ENCODE data around the gene MTRF1. TPM values are rescaled to one million over a fixed set of nuclear protein-coding genes. Genes with fewer than 3 reads are reported as not detected.
A peak's percentile ranks its signal among the peaks of the same experiment; 100 is the strongest.

MTRF1 gene
- polyA plus RNA-seq (2011; rRNA removed) (5.2 and 8.7 TPM in 2 replicates), polyA minus RNA-seq (2011; rRNA and poly(A)+ RNA removed) (5.6 and 5.9 TPM in 2 replicates)

DNA sequence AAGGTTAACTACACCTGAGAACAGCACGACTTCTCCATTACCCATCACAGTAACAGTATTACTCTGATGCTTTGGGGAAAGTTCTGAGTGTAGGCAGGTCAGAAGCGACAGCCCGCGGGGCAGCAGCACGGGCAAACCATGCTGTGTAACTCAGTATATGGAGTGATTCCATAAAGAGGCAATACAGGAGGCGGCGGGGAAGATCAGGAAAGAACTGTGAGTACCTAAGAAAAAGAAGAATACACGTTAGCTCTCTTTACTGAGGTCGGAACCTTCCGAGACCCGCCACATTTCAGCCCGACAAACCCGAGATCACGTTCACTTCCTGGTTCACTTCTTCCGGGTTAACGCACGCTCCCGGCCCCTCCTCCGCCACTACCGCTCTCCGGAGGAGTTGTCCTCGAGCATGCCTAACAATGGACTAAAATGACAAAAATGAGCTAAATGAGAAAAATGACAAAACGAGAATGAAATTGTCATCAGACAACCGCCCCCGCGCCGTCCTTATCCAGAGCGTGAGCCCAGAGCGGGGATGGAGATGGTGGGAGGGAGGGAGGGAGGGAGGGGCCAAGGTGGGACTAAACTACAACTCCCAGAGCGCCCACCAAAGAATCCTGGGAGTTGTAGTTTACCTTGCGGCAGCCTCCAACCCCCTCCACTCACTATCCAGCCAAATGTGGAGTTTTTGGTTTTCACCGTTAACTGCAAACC, at the start of gene MTRF1:
Gene MTRF1 (minus strand): TSS at position 316 of the 711 bp plus-strand sequence. CDS start 2,669 bp downstream, outside the sequence.
- peak; percentile 28 for DNase-seq (ENCODE audit: low read depth)
- H3K36me3 ChIP-seq (ENCODE audit: control insufficient read depth, insufficient read depth, low read length), result 0 out of 2 replicates have a peak, but pooled peaks cover 1% of the 10 kb centered on the region
- peak within 1 kb of the TSS; percentile 68 for H3K4me3 ChIP-seq (ENCODE audit: low read depth, low read length)
- ChIA-PET POLR2A (no interaction called here), CTCF (interaction anchor here (1.2 to 1.5 kb wide), 2 partner anchors 189 to 195 kb away, joined by 3 to 5 read pairs; no protein-coding TSS in a partner anchor)
- H3K27me3 ChIP-seq (ENCODE audit: control insufficient read depth, insufficient read depth, low read length), result no peaks in the 10 kb centered on the region
- no peak for TF ChIP-seq CTCF (IDR thresholded peaks at IDR 0.05; ENCODE audit: insufficient read depth, low read depth, low read length)

GRCh38 chr13:41313117-41313516, 49.7 kb upstream of the MTRF1 start:
- H3K27me3 ChIP-seq (ENCODE audit: control insufficient read depth, insufficient read depth, low read length), result no peaks in the 10 kb centered on the region
- DNase-seq (ENCODE audit: low read depth), result no peak
- no peaks in the 10 kb centered on the region for H3K36me3 ChIP-seq (ENCODE audit: control insufficient read depth, insufficient read depth, low read length)
- POLR2A ChIA-PET, result no interaction called here
- TF ChIP-seq CTCF (IDR thresholded peaks at IDR 0.05; ENCODE audit: insufficient read depth, low read depth, low read length), result no peak
- peak overlapping the region; percentile 92 for H3K4me3 ChIP-seq (ENCODE audit: low read depth, low read length)
- CTCF ChIA-PET, result no interaction called here

DNA sequence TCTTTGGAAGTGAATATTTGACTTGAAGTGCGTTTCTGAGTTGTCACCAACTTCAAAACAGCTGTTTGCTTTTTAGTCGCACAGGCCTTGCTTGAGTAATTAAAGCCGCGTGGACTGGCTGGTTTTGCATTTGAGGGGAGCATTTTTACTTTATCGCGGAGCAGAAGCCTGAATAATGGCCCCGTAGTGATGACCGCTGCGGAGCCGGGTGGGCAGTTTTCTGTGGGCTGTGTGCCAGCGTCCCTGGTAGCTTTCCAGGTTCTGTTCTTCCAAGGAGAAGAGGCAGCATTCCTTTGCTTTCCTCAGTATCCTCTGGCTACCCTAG, 48.8 kb upstream of the MTRF1 start:
- Histone ChIP-seq H3K4me3 (ENCODE audit: low read depth, low read length) (peak overlapping the region; percentile 92), H3K27me3 (ENCODE audit: control insufficient read depth, insufficient read depth, low read length) (no peaks in the 10 kb centered on the region), H3K36me3 (ENCODE audit: control insufficient read depth, insufficient read depth, low read length) (no peaks in the 10 kb centered on the region)
- ChIA-PET POLR2A (no interaction called here), CTCF (no interaction called here)
- DNase-seq (ENCODE audit: low read depth), result no peak
- no peak for TF ChIP-seq CTCF (IDR thresholded peaks at IDR 0.05; ENCODE audit: insufficient read depth, low read depth, low read length)

- DNase-seq (ENCODE audit: low read depth), result no peak
- Histone ChIP-seq H3K27me3 (ENCODE audit: control insufficient read depth, insufficient read depth, low read length) (no peaks in the 10 kb centered on the region), H3K4me3 (ENCODE audit: low read depth, low read length) (peak overlapping the region; percentile 92), H3K36me3 (ENCODE audit: control insufficient read depth, insufficient read depth, low read length) (no peaks in the 10 kb centered on the region)
- no peak for TF ChIP-seq CTCF (IDR thresholded peaks at IDR 0.05; ENCODE audit: insufficient read depth, low read depth, low read length)
- CTCF ChIA-PET, result no interaction called here
- POLR2A ChIA-PET, result no interaction called here
Measured at GRCh38 chr13:41311406-41312175, 48.2 kb upstream of the MTRF1 start.

- ChIA-PET POLR2A (no interaction called here), CTCF (no interaction called here)
- Histone ChIP-seq H3K27me3 (ENCODE audit: control insufficient read depth, insufficient read depth, low read length) (no peaks in the 10 kb centered on the region), H3K36me3 (ENCODE audit: control insufficient read depth, insufficient read depth, low read length) (no peaks in the 10 kb centered on the region), H3K4me3 (ENCODE audit: low read depth, low read length) (peak within 1 kb of the TSS; percentile 92)
- TF ChIP-seq CTCF (IDR thresholded peaks at IDR 0.05; ENCODE audit: insufficient read depth, low read depth, low read length), result no peak
- DNase-seq (ENCODE audit: low read depth), result peak; percentile 61
Measured at GRCh38 chr13:41310963-41311405, 47.6 kb upstream of the MTRF1 start, which contains the start of gene NAA16. NAA16 (plus strand) TSS chr13:41311267; CDS start chr13:41311529, 262 bp downstream.

All from BJ (cell line).